Upper lobe of left lung (tissue), 6 donors: Measurements from ENCODE around the gene SULT1C4. TPM values are rescaled to one million over a fixed set of nuclear protein-coding genes. Genes with fewer than 3 reads are reported as not detected.

ENCODE experiments used
- ATAC-seq, 2 donors: fragments of 200-7000 bp; cut with Tn5 transposase; one replicate each; pipeline ENCODE4 v1.9.1; 2022; ENCODE audit warnings: mild to moderate bottlenecking in 2 of 2, moderate library complexity in 2 of 2; ENCODE audit not compliant: low FRiP score in 2 of 2
- DNase-seq, 2 donors: peaks; one replicate each; pipeline ENCODE4 v3.0.0-alpha.2; 2019 to 2020
- H3K27ac ChIP-seq, 4 donors: fragments of 200-600 bp; sonication (generic); one replicate each; pipeline ENCODE4 v1.5.1; 2016 to 2019
- H3K27me3 ChIP-seq, 4 donors: fragments of 200-600 bp; sonication (generic); one replicate each; pipeline ENCODE4 v1.5.1; 2017 to 2019
- H3K36me3 ChIP-seq, 4 donors: fragments of 200-600 bp; sonication (generic); one replicate each; pipeline ENCODE4 v1.5.1; 2016 to 2019
- H3K4me1 ChIP-seq, 4 donors: fragments of 200-600 bp; sonication (generic); one replicate each; pipeline ENCODE4 v1.5.1; 2018 to 2019
- H3K4me3 ChIP-seq, 4 donors: fragments of 200-600 bp; sonication (generic); one replicate each; pipeline ENCODE4 v1.5.1; 2017 to 2019; ENCODE audit warnings: mild to moderate bottlenecking in 2 of 4, moderate library complexity in 1 of 4
- H3K9me3 ChIP-seq, 4 donors: fragments of 200-600 bp; sonication (generic); one replicate each; pipeline ENCODE4 v1.5.1; 2018 to 2019
- CTCF ChIP-seq, 6 experiments: fragments of 450-650 bp in 4 of 6; fragments of 200-600 bp in 2 of 6; sonication (generic) in 2 of 6; IDR thresholded peaks; one replicate each; pipeline ENCODE4 v1.5.1; 2016 to 2019; ENCODE audit warnings: antibody characterized with exemption in 6 of 6
- EP300 ChIP-seq, 4 donors: sonication (generic); formaldehyde crosslinking; IDR thresholded peaks; one replicate each; pipeline ENCODE4 v1.5.1; 2017; ENCODE audit warnings: antibody characterized with exemption in 4 of 4, control low read depth in 2 of 4
- POLR2A ChIP-seq, 4 donors: fragments of 450-650 bp; IDR thresholded peaks; one replicate each; pipeline ENCODE4 v1.5.1; 2016 to 2017; ENCODE audit warnings: antibody characterized with exemption in 4 of 4, mild to moderate bottlenecking in 2 of 4
- POLR2AphosphoS5 ChIP-seq, 2 donors: sonication (generic); formaldehyde crosslinking; IDR thresholded peaks; one replicate each; pipeline ENCODE4 v1.5.1; 2017; ENCODE audit warnings: antibody characterized with exemption in 2 of 2
- WGBS, 2 donors: methylation state at CpG; one replicate each; pipeline ENCODE4 v1.1.5; 2017 to 2018; 5-methylcytosine and 5-hydroxymethylcytosine counted together
- total RNA-seq, 6 donors: library from RNA; depleted of rRNA in 4 of 6; stranded (reverse); fragments of >200 nt in 4 of 6; gene quantifications; one replicate each; pipeline versions ENCODE4 v1.1.0 to v1.2.1, GENCODE V29; 2016 to 2021
- donor health status: DM: no; HTN: no; CAD: no; lungs with moderate emphysema.
- donor health status: DM: no; HTN: yes; CAD: no; lungs with severe emphysema.

The SULT1C4 gene
- total RNA-seq, 6 donors from 2014 or later: 4.3 to 15.4 (median 9.0) TPM

- WGBS, 2 donors: 78 to 82% methylated on average over 3 of the region's 3 CpGs
Observed at GRCh38 chr2:108396845-108397244, 19.1 kb downstream of the SULT1C4 start.

GRCh38 chr2:108399479-108399878, 21.7 kb downstream of the SULT1C4 start:
- Histone ChIP-seq H3K4me3 (no peak overlapping the region), H3K27me3 (no peaks in the 10 kb centered on the region), H3K9me3 (peaks cover 14 to 29% (median 16%) of the 10 kb centered on the region in 4 donors), H3K4me1 (no peaks in the 10 kb centered on the region), H3K36me3 (no peaks in the 10 kb centered on the region), H3K27ac (no peak overlapping the region)
- no peak for TF ChIP-seq CTCF (IDR thresholded peaks at IDR 0.05)
- no peak for TF ChIP-seq POLR2AphosphoS5 (IDR thresholded peaks at IDR 0.05)
- no peak for TF ChIP-seq EP300 (IDR thresholded peaks at IDR 0.05)
- no peak for TF ChIP-seq POLR2A (IDR thresholded peaks at IDR 0.05)
- ATAC-seq: no peak
- 88 to 100% methylated on average over 2 of the region's 2 CpGs for WGBS, 2 donors
- no peak for DNase-seq

More at GRCh38 chr2:108396845-108397244, 19.1 kb downstream of the SULT1C4 start:
- Histone ChIP-seq H3K4me3 (no peak overlapping the region), H3K36me3 (no peaks in the 10 kb centered on the region), H3K4me1 (no peaks in the 10 kb centered on the region), H3K9me3 (peaks cover 14 to 51% (median 21%) of the 10 kb centered on the region in 4 donors), H3K27me3 (no peaks in the 10 kb centered on the region), H3K27ac (no peak overlapping the region)
- TF ChIP-seq POLR2A (IDR thresholded peaks at IDR 0.05): no peak
- no peak for TF ChIP-seq EP300 (IDR thresholded peaks at IDR 0.05)
- TF ChIP-seq POLR2AphosphoS5 (IDR thresholded peaks at IDR 0.05): no peak
- no peak for TF ChIP-seq CTCF (IDR thresholded peaks at IDR 0.05)
- no peak for ATAC-seq
- DNase-seq: no peak

- 86 to 89% methylated on average over 3 of the region's 3 CpGs for WGBS, 2 donors
- DNase-seq (no peak), ATAC-seq (no peak)
- no peaks in the 10 kb centered on the region for H3K36me3 ChIP-seq
- H3K27ac ChIP-seq: no peak overlapping the region
- TF ChIP-seq POLR2AphosphoS5 (IDR thresholded peaks at IDR 0.05): no peak
- TF ChIP-seq CTCF (IDR thresholded peaks at IDR 0.05): no peak
- TF ChIP-seq POLR2A (IDR thresholded peaks at IDR 0.05): no peak
- no peak for TF ChIP-seq EP300 (IDR thresholded peaks at IDR 0.05)
- no peaks in the 10 kb centered on the region for H3K27me3 ChIP-seq
- H3K9me3 ChIP-seq: peaks cover 14 to 40% (median 25%) of the 10 kb centered on the region in 4 donors
- no peak overlapping the region for H3K4me3 ChIP-seq
- no peaks in the 10 kb centered on the region for H3K4me1 ChIP-seq
Observed at GRCh38 chr2:108401800-108402199, 24.0 kb downstream of the SULT1C4 start.

- Histone ChIP-seq H3K27me3 (no peaks in the 10 kb centered on the region), H3K9me3 (peaks cover 14 to 37% (median 25%) of the 10 kb centered on the region in 4 donors), H3K4me1 (no peaks in the 10 kb centered on the region), H3K36me3 (no peaks in the 10 kb centered on the region), H3K27ac (no peak overlapping the region), H3K4me3 (no peak overlapping the region)
- TF ChIP-seq POLR2A (IDR thresholded peaks at IDR 0.05) (no peak), POLR2AphosphoS5 (IDR thresholded peaks at IDR 0.05) (no peak), EP300 (IDR thresholded peaks at IDR 0.05) (no peak), CTCF (IDR thresholded peaks at IDR 0.05) (no peak)
- ATAC-seq (no peak), DNase-seq (no peak)
- 54 to 56% methylated on average over 7 of the region's 7 CpGs for WGBS, 2 donors
Observed at GRCh38 chr2:108403494-108403893, 25.7 kb downstream of the SULT1C4 start.

GRCh38 chr2:108404784-108405397, 27.1 kb downstream of the SULT1C4 start:
- Histone ChIP-seq H3K27ac (no peak overlapping the region), H3K4me1 (no peaks in the 10 kb centered on the region), H3K4me3 (no peak overlapping the region), H3K9me3 (peaks cover 2 to 23% (median 12%) of the 10 kb centered on the region in 4 donors), H3K27me3 (no peaks in the 10 kb centered on the region), H3K36me3 (no peaks in the 10 kb centered on the region)
- DNase-seq (no peak), ATAC-seq (no peak)
- TF ChIP-seq POLR2A (IDR thresholded peaks at IDR 0.05) (no peak), EP300 (IDR thresholded peaks at IDR 0.05) (no peak), POLR2AphosphoS5 (IDR thresholded peaks at IDR 0.05) (no peak), CTCF (IDR thresholded peaks at IDR 0.05) (no peak)
- 75 to 89% methylated on average over 4 of the region's 4 CpGs for WGBS, 2 donors
